Stimulated activated memory B cell treated with anti-CD40 and anti-IgM and Interleukin-4, amounts not matched to agents 10 μg/mL and 1 μg/mL and 100 μg/mL, for 72 hours (primary cell): ENCODE data around the gene ADAMTS3.

Experiments
- ATAC-seq: fragments of 150-1000 bp; cut with Tn5 transposase; 2 replicates; pipeline ENCODE4 v1.10.0; 2021
- H3K27ac Mint-ChIP-seq: one replicate; pipeline ENCODE4 v1.8.0; 2022; ENCODE audit warnings: mild to moderate bottlenecking, mixed read lengths
- H3K27me3 Mint-ChIP-seq: one replicate; pipeline ENCODE4 v1.8.0; 2022; ENCODE audit warnings: mixed read lengths
- H3K36me3 Mint-ChIP-seq: one replicate; pipeline ENCODE4 v1.8.0; 2022; ENCODE audit warnings: mixed read lengths
- H3K4me1 Mint-ChIP-seq: one replicate; pipeline ENCODE4 v1.8.0; 2022; ENCODE audit warnings: mixed read lengths
- H3K4me3 Mint-ChIP-seq: one replicate; pipeline ENCODE4 v1.8.0; 2022; ENCODE audit warnings: mild to moderate bottlenecking, moderate library complexity, mixed read lengths
- H3K9me3 Mint-ChIP-seq: one replicate; pipeline ENCODE4 v1.8.0; 2022; ENCODE audit warnings: mixed read lengths

Gene ADAMTS3

GRCh38 chr4:72525938-72526337 lies 43.1 kb downstream of the ADAMTS3 start:
- H3K36me3 Mint-ChIP-seq, result no peaks in the 10 kb centered on the region
- H3K27ac Mint-ChIP-seq, result no peak overlapping the region
- no peaks in the 10 kb centered on the region for H3K9me3 Mint-ChIP-seq
- no peak overlapping the region for H3K4me3 Mint-ChIP-seq
- ATAC-seq, result no peak
- H3K27me3 Mint-ChIP-seq, result no peaks in the 10 kb centered on the region
- H3K4me1 Mint-ChIP-seq, result no peaks in the 10 kb centered on the region

GRCh38 chr4:72522440-72522839 lies 46.6 kb downstream of the ADAMTS3 start:
- Mint-ChIP-seq H3K36me3 (no peaks in the 10 kb centered on the region), H3K9me3 (peaks cover 2% of the 10 kb centered on the region), H3K27ac (no peak overlapping the region), H3K4me3 (no peak overlapping the region), H3K4me1 (no peaks in the 10 kb centered on the region), H3K27me3 (no peaks in the 10 kb centered on the region)
- no peak for ATAC-seq

- H3K9me3 Mint-ChIP-seq, result peaks cover 6% of the 10 kb centered on the region
- H3K4me3 Mint-ChIP-seq, result no peak overlapping the region
- no peak for ATAC-seq
- H3K36me3 Mint-ChIP-seq, result no peaks in the 10 kb centered on the region
- H3K4me1 Mint-ChIP-seq, result no peaks in the 10 kb centered on the region
- H3K27ac Mint-ChIP-seq, result no peak overlapping the region
- no peaks in the 10 kb centered on the region for H3K27me3 Mint-ChIP-seq
Observed at GRCh38 chr4:72513227-72513626, 55.8 kb downstream of the ADAMTS3 start.

- Mint-ChIP-seq H3K9me3 (peaks cover 6% of the 10 kb centered on the region), H3K36me3 (no peaks in the 10 kb centered on the region), H3K4me3 (no peak overlapping the region), H3K27me3 (peaks cover 9% of the 10 kb centered on the region), H3K4me1 (no peaks in the 10 kb centered on the region), H3K27ac (no peak overlapping the region)
- no peak for ATAC-seq
Observed at GRCh38 chr4:72507860-72508419, 61.1 kb downstream of the ADAMTS3 start.

DNA sequence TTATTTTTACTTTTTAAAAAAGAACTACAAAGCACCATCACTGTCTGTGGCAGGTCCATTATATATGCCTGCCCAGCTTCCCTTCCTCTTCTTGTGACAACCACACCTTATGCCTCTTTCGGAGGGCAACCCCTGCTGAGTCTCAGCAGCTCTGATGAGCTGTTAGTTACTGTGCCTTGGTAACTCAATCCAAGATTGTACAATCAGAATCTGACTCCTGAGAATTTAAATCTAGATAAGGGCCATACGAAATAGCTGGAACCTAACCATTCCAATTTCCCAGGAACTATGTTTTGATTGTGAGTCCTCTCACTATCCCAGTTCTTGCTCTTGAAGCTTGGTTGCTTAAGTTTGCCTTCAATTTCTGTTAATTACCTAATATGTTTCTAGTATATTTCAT lies 61.9 kb downstream of the ADAMTS3 start:
- peaks cover 9% of the 10 kb centered on the region for H3K27me3 Mint-ChIP-seq
- peaks cover 6% of the 10 kb centered on the region for H3K9me3 Mint-ChIP-seq
- H3K4me1 Mint-ChIP-seq, result no peaks in the 10 kb centered on the region
- no peak overlapping the region for H3K27ac Mint-ChIP-seq
- no peak for ATAC-seq
- no peaks in the 10 kb centered on the region for H3K36me3 Mint-ChIP-seq
- no peak overlapping the region for H3K4me3 Mint-ChIP-seq

- Mint-ChIP-seq H3K4me1 (no peaks in the 10 kb centered on the region), H3K27me3 (peaks cover 9% of the 10 kb centered on the region), H3K27ac (no peak overlapping the region), H3K4me3 (no peak overlapping the region), H3K36me3 (no peaks in the 10 kb centered on the region), H3K9me3 (peaks cover under 1% of the 10 kb centered on the region)
- ATAC-seq, result no peak
Observed at GRCh38 chr4:72505314-72505744, 63.7 kb downstream of the ADAMTS3 start.

- Mint-ChIP-seq H3K4me1 (no peaks in the 10 kb centered on the region), H3K36me3 (no peaks in the 10 kb centered on the region), H3K9me3 (peaks cover 4% of the 10 kb centered on the region), H3K27me3 (peaks cover 6% of the 10 kb centered on the region), H3K27ac (no peak overlapping the region), H3K4me3 (no peak overlapping the region)
- no peak for ATAC-seq
Observed at GRCh38 chr4:72500214-72500613, 68.8 kb downstream of the ADAMTS3 start.

DNA sequence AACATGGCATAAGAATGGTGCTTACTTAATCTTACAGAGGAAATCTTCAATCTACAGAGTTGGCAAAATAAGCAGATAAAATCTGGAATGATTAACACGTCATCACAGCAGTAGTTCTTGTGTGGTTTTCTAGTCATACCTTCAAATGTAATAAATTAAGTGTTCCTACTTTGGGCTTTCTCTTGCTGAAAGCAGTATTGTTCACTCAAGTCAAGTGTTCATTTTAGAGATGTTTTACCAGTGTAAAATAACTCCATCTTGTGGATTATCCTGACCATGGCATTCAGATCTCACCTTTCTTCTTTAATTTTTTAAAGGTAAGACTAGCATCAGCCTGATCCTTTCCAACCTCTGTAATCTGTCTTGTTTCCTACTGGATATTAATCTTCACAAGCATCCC lies 72.9 kb downstream of the ADAMTS3 start:
- Mint-ChIP-seq H3K9me3 (peaks cover 11% of the 10 kb centered on the region), H3K4me1 (no peaks in the 10 kb centered on the region), H3K27ac (no peak overlapping the region), H3K27me3 (no peaks in the 10 kb centered on the region), H3K4me3 (no peak overlapping the region), H3K36me3 (no peaks in the 10 kb centered on the region)
- no peak for ATAC-seq

GRCh38 chr4:72494156-72494555 lies 74.9 kb downstream of the ADAMTS3 start:
- Mint-ChIP-seq H3K36me3 (no peaks in the 10 kb centered on the region), H3K4me3 (no peak overlapping the region), H3K4me1 (no peaks in the 10 kb centered on the region), H3K27me3 (no peaks in the 10 kb centered on the region), H3K27ac (no peak overlapping the region), H3K9me3 (peaks cover 8% of the 10 kb centered on the region)
- ATAC-seq, result no peak

DNA sequence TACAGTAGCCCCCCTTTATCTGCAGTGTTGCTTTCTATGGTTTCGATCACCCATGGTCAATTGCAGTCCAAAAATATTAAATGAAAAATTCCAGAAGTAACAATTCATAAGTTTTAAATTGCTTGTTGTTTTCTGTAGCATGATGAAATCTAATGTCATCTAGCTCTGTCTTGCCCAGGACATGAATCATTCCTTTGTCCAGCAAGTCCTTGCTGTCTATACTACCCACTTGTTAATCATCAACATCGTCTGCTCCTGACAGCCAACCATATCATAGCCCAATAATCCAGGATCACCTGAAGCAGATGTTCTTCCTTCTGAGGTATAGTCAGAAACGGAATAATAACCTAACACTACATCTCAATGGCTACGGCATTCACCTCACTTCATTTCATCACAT lies 79.8 kb downstream of the ADAMTS3 start:
- ATAC-seq, result no peak
- no peak overlapping the region for H3K4me3 Mint-ChIP-seq
- no peaks in the 10 kb centered on the region for H3K36me3 Mint-ChIP-seq
- no peaks in the 10 kb centered on the region for H3K27me3 Mint-ChIP-seq
- H3K4me1 Mint-ChIP-seq, result no peaks in the 10 kb centered on the region
- peaks cover 3% of the 10 kb centered on the region for H3K9me3 Mint-ChIP-seq
- no peak overlapping the region for H3K27ac Mint-ChIP-seq

DNA sequence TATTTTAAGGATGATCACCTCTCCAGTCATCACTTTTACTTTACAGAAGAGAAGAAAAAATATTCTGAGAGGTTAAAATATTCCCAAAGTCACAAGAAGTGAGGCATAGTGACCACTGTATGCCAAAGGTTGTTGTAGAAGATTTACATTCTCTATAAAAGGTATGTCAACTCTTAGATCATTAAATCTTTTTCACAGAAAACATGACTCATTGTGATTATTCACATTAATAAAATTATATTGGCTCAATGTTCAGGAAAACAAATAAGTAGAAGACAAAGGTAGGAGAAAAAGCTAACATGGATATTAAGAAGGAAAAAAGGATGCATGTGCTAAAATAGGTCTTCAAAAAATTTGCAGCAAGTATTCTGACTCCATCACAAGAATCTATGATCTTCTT lies 82.0 kb downstream of the ADAMTS3 start:
- H3K27ac Mint-ChIP-seq, result no peak overlapping the region
- no peaks in the 10 kb centered on the region for H3K4me1 Mint-ChIP-seq
- H3K9me3 Mint-ChIP-seq, result peaks cover 2% of the 10 kb centered on the region
- no peak overlapping the region for H3K4me3 Mint-ChIP-seq
- H3K27me3 Mint-ChIP-seq, result no peaks in the 10 kb centered on the region
- ATAC-seq, result no peak
- no peaks in the 10 kb centered on the region for H3K36me3 Mint-ChIP-seq

DNA sequence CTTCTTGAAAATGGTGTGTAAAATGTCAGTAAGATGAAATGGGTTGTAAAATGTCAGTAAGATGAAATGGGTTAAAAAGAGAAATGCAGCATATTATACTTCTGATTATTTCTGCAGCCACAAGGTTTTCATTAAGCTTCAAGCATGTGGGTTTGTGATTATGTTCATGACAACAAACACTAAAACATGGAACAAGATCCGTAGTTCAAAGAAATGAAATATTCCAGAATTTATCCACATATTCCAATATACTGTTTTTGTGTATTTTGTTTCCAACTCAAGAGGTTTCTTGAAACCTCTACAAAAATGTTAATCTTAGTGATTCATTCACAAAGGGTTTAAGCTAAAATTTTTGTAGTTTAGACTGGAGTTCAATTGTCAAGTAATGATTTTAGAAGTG lies 84.0 kb downstream of the ADAMTS3 start:
- Mint-ChIP-seq H3K27ac (no peak overlapping the region), H3K9me3 (peaks cover 2% of the 10 kb centered on the region), H3K36me3 (no peaks in the 10 kb centered on the region), H3K27me3 (no peaks in the 10 kb centered on the region), H3K4me3 (no peak overlapping the region), H3K4me1 (no peaks in the 10 kb centered on the region)
- no peak for ATAC-seq

- Mint-ChIP-seq H3K36me3 (no peaks in the 10 kb centered on the region), H3K9me3 (peaks cover 7% of the 10 kb centered on the region), H3K4me3 (no peak overlapping the region), H3K27ac (no peak overlapping the region), H3K4me1 (no peaks in the 10 kb centered on the region), H3K27me3 (no peaks in the 10 kb centered on the region)
- ATAC-seq, result no peak
Observed at GRCh38 chr4:72473434-72473900, 95.6 kb downstream of the ADAMTS3 start.

DNA sequence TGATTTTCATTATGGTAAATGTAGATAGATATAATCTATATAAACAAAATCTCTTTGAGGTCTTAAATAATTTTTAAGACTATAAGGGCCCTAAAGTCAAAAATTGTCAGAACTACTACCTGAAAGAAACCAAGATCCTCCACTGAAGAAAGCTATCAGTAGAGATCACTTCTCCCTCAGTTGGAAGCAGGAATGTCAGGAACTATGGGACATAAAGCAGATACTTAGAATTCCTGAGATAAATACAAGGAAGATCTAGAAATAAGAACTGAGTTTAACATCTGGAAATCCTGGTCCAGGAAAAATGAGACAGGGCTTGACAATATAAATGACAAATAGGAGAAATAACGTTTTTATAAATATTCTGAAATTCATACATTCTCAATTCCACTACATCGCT lies 97.2 kb downstream of the ADAMTS3 start:
- H3K9me3 Mint-ChIP-seq, result peaks cover 3% of the 10 kb centered on the region
- H3K36me3 Mint-ChIP-seq, result no peaks in the 10 kb centered on the region
- no peaks in the 10 kb centered on the region for H3K4me1 Mint-ChIP-seq
- no peak overlapping the region for H3K4me3 Mint-ChIP-seq
- no peaks in the 10 kb centered on the region for H3K27me3 Mint-ChIP-seq
- no peak for ATAC-seq
- H3K27ac Mint-ChIP-seq, result no peak overlapping the region

GRCh38 chr4:72468904-72469502 lies 100.0 kb downstream of the ADAMTS3 start:
- no peaks in the 10 kb centered on the region for H3K4me1 Mint-ChIP-seq
- no peaks in the 10 kb centered on the region for H3K36me3 Mint-ChIP-seq
- H3K27ac Mint-ChIP-seq, result no peak overlapping the region
- H3K4me3 Mint-ChIP-seq, result no peak overlapping the region
- no peaks in the 10 kb centered on the region for H3K27me3 Mint-ChIP-seq
- no peaks in the 10 kb centered on the region for H3K9me3 Mint-ChIP-seq
- no peak for ATAC-seq

DNA sequence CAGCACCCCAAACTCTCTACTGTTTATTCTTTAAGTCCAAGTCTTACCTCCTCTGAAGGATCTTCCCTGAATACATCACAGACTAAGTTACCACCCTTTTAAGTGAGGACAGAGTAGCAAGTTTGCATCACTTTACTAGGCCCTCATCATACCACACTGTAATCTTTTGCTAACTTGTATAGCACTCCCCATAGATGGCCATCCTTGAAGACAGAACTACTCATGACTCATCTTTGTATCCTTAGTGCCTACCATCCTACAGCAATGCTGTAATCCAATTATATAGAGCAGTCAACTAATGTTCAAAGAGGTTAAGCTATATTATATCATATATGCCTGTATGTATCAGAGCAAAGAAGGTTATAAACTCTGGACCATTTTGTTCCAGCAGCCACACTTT lies 101.4 kb downstream of the ADAMTS3 start:
- H3K9me3 Mint-ChIP-seq, result no peaks in the 10 kb centered on the region
- no peaks in the 10 kb centered on the region for H3K36me3 Mint-ChIP-seq
- no peak overlapping the region for H3K27ac Mint-ChIP-seq
- ATAC-seq, result no peak
- no peaks in the 10 kb centered on the region for H3K4me1 Mint-ChIP-seq
- H3K27me3 Mint-ChIP-seq, result no peaks in the 10 kb centered on the region
- H3K4me3 Mint-ChIP-seq, result no peak overlapping the region
